ENCODE measurements around the gene SLC37A1.

Gene SLC37A1

GRCh38 chr21:42534421-42535378 lies 21.0 kb downstream of the SLC37A1 start:
- TF ChIP-seq, protein P1, sequence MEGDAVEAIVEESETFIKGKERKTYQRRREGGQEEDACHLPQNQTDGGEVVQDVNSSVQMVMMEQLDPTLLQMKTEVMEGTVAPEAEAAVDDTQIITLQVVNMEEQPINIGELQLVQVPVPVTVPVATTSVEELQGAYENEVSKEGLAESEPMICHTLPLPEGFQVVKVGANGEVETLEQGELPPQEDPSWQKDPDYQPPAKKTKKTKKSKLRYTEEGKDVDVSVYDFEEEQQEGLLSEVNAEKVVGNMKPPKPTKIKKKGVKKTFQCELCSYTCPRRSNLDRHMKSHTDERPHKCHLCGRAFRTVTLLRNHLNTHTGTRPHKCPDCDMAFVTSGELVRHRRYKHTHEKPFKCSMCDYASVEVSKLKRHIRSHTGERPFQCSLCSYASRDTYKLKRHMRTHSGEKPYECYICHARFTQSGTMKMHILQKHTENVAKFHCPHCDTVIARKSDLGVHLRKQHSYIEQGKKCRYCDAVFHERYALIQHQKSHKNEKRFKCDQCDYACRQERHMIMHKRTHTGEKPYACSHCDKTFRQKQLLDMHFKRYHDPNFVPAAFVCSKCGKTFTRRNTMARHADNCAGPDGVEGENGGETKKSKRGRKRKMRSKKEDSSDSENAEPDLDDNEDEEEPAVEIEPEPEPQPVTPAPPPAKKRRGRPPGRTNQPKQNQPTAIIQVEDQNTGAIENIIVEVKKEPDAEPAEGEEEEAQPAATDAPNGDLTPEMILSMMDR (IDR thresholded peaks at IDR 0.05), result no peak
- no peak for TF ChIP-seq ZFX (IDR thresholded peaks at IDR 0.05; ENCODE audit: borderline replicate concordance)
- no peak overlapping the region for H3K27ac ChIP-seq

GRCh38 chr21:42535602-42536171 lies 22.0 kb downstream of the SLC37A1 start:
- no peak for TF ChIP-seq ZFX (IDR thresholded peaks at IDR 0.05; ENCODE audit: borderline replicate concordance)
- TF ChIP-seq, protein P1 (IDR thresholded peaks at IDR 0.05), result no peak
- H3K27ac ChIP-seq, result no peak overlapping the region

GRCh38 chr21:42536601-42537000 lies 22.9 kb downstream of the SLC37A1 start:
- TF ChIP-seq, protein P1 (IDR thresholded peaks at IDR 0.05), result no peak
- no peak for TF ChIP-seq ZFX (IDR thresholded peaks at IDR 0.05; ENCODE audit: borderline replicate concordance)
- no peak overlapping the region for H3K27ac ChIP-seq

DNA sequence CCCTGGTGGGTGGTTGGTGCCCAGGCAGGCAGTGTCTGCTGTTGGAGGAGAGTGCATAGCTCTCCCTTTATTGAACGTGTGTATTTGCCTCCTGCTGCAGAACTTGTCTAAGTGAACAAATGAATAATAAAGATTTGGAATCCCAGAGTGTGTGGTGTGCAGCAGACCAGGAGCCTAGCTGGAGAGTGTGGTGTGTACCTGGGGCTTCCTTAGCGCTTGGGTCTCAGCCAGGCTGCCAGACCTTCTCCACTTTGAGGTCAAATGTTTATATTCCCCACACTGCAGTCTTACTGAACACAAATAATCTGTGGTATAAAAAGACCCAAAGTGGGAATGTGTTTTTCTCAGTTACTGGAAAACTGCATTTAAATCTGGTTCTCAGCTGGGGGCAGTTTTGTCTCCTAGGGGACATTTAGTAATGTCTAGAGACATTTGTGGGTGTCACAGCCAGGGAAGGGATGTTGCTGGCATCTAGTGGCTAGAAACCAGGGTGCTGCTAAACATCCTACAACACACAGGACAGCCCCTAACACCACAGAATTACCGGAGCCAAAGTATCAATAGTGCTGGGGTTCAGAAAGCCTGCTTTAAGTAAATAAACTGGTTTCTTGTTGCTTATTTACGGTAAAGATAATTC lies 23.6 kb downstream of the SLC37A1 start:
- no peak overlapping the region for H3K27ac ChIP-seq
- no peak for TF ChIP-seq ZFX (IDR thresholded peaks at IDR 0.05; ENCODE audit: borderline replicate concordance)
- TF ChIP-seq, protein P1 (IDR thresholded peaks at IDR 0.05), result no peak

DNA sequence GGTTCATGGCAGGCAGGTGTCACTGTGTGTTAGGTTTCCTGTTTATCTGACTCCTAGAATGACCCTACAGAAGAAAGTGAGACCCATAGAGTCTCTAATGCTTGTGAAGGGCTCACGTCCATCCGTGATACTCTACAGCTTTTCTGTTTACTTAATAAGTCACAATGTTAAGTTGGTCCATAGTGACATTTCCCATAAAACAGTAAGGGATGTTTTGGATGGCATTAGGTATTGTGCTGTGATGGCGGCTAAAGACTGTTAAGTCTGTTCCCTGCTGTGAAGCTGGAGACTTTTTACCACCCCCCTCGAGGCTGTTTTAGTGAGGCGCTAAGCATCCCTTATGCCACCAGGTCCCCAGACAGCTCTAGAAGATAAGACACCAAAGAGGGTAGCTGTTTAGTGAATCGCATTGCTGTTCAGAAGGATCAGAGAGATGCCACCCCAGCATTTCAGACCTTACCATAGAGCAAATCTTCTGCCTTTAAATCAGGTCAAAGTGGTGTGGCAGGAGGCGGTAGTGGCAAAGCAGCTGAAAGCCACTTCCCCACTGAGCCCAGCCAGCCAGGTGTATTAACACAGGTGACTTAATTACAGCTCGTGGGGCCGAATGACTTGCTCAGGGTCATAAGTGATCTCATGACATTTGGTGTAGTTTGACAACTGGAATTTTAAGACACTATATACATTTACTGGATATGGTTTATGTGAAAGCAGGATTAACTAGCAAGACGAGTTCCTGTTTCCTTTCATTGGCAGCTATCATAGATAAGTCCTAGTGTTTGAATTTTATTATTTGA lies 25.0 kb downstream of the SLC37A1 start:
- H3K27ac ChIP-seq, result no peak overlapping the region
- no peak for TF ChIP-seq ZFX (IDR thresholded peaks at IDR 0.05; ENCODE audit: borderline replicate concordance)
- TF ChIP-seq, protein P1 (IDR thresholded peaks at IDR 0.05), result no peak

DNA sequence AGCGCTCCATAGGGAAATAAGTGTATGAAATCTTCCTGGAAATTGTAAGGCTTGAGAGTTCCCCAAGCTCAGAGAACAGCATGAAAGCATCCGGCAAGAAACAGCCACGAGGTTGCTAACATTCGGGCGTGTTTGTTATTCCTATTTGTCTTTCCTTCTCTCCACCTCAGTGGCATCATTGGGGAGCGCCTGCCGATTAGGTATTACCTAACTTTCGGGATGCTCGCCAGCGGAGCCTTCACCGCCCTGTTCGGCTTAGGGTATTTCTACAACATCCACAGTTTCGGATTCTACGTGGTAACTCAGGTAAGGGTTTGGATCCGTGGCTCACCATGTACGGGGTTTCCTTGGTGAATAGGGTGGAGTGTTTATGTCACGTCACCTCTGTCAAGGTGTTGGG lies 25.7 kb downstream of the SLC37A1 start:
- no peak for TF ChIP-seq ZFX (IDR thresholded peaks at IDR 0.05; ENCODE audit: borderline replicate concordance)
- TF ChIP-seq, protein P1 (IDR thresholded peaks at IDR 0.05), result no peak
- H3K27ac ChIP-seq, result no peak overlapping the region

All from 22Rv1 (cell line).